ENCODE results near the gene ATP1A4.

ATP1A4 gene

DNA sequence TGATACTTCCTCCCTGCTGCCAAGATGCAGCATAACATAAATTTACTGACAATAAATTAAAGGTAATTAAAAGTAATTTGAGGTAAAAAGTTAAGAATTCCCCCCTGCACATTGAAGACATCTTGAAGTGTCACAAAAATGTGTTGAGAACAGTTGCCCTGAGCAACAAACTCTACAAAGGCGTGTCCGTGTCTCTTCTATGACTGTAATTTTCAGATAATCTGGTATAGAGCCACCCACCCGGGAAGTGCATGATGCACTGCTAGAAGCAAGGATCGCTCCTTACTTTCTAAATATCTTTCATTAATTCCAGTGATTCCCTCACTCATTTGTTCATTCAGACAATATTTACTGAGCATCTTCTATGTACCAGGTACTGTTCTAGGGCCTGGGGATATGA, 27.9 kb downstream of the ATP1A4 start:
- Histone ChIP-seq H3K9ac (ENCODE audit: low read depth, low read length) (no peak overlapping the region), H4K20me1 (ENCODE audit: insufficient read depth, low read length) (no peaks in the 10 kb centered on the region), H3K79me2 (ENCODE audit: insufficient read depth, low read length) (no peaks in the 10 kb centered on the region), H3K27ac (ENCODE audit: low read length) (no peak overlapping the region), H3K36me3 (ENCODE audit: insufficient read depth, low read length) (no peaks in the 10 kb centered on the region), H3K9me3 (ENCODE audit: insufficient read depth, low read length, severe bottlenecking) (no peaks in the 10 kb centered on the region), H2AFZ (ENCODE audit: low read depth, low read length) (no peak overlapping the region), H3K27me3 (ENCODE audit: insufficient read depth, low read length, poor library complexity) (peaks cover 29% of the 10 kb centered on the region), H3K4me2 (ENCODE audit: insufficient read depth, low read length) (no peak overlapping the region), H3K4me3 (ENCODE audit: low read depth in 1 of 2, low read length in 2 of 2) (no peak overlapping the region), H3K4me1 (ENCODE audit: insufficient read depth, low read length) (no peaks in the 10 kb centered on the region)
- TF ChIP-seq EZH2 (IDR thresholded peaks at IDR 0.05; ENCODE audit: borderline replicate concordance, low read depth, low read length, severe bottlenecking), result no peak
- TF ChIP-seq, protein P1, sequence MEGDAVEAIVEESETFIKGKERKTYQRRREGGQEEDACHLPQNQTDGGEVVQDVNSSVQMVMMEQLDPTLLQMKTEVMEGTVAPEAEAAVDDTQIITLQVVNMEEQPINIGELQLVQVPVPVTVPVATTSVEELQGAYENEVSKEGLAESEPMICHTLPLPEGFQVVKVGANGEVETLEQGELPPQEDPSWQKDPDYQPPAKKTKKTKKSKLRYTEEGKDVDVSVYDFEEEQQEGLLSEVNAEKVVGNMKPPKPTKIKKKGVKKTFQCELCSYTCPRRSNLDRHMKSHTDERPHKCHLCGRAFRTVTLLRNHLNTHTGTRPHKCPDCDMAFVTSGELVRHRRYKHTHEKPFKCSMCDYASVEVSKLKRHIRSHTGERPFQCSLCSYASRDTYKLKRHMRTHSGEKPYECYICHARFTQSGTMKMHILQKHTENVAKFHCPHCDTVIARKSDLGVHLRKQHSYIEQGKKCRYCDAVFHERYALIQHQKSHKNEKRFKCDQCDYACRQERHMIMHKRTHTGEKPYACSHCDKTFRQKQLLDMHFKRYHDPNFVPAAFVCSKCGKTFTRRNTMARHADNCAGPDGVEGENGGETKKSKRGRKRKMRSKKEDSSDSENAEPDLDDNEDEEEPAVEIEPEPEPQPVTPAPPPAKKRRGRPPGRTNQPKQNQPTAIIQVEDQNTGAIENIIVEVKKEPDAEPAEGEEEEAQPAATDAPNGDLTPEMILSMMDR (IDR thresholded peaks at IDR 0.05; ENCODE audit: borderline replicate concordance, extremely low read depth, low read length, poor library complexity, severe bottlenecking), result no peak
- ATAC-seq (ENCODE audit: insufficient read depth, low read depth) (no peak), DNase-seq (no peak)

DNA sequence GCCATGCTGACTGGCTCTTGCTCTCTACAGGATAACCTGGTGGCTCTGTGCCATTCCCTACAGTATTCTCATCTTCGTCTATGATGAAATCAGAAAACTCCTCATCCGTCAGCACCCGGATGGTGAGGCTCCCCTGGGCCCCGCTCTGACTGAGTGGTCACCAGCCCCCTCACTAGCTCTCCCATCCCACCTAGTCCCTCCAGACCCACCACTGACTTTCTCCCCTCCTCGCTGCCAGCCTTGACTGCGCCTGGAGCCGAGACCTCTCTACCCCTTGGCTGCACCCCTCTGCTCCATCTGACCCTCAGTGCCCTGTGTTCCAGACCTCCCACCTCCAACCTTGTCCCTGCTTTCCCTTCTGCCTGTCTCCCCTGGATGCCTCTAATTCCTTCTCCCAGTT, 34.8 kb downstream of the ATP1A4 start:
- Histone ChIP-seq H4K20me1 (ENCODE audit: insufficient read depth, low read length) (no peaks in the 10 kb centered on the region), H3K9ac (ENCODE audit: low read depth, low read length) (no peak overlapping the region), H3K36me3 (ENCODE audit: insufficient read depth, low read length) (no peaks in the 10 kb centered on the region), H3K27ac (ENCODE audit: low read length) (no peak overlapping the region), H3K4me1 (ENCODE audit: insufficient read depth, low read length) (no peaks in the 10 kb centered on the region), H3K27me3 (ENCODE audit: insufficient read depth, low read length, poor library complexity) (peaks cover 8% of the 10 kb centered on the region), H2AFZ (ENCODE audit: low read depth, low read length) (no peak overlapping the region), H3K9me3 (ENCODE audit: insufficient read depth, low read length, severe bottlenecking) (no peaks in the 10 kb centered on the region), H3K4me3 (ENCODE audit: low read depth in 1 of 2, low read length in 2 of 2) (no peak overlapping the region), H3K79me2 (ENCODE audit: insufficient read depth, low read length) (no peaks in the 10 kb centered on the region), H3K4me2 (ENCODE audit: insufficient read depth, low read length) (no peak overlapping the region)
- ATAC-seq (ENCODE audit: insufficient read depth, low read depth) (no peak), DNase-seq (no peak)
- TF ChIP-seq, protein P1 (IDR thresholded peaks at IDR 0.05; ENCODE audit: borderline replicate concordance, extremely low read depth, low read length, poor library complexity, severe bottlenecking), result no peak
- TF ChIP-seq EZH2 (IDR thresholded peaks at IDR 0.05; ENCODE audit: borderline replicate concordance, low read depth, low read length, severe bottlenecking), result no peak

DNA sequence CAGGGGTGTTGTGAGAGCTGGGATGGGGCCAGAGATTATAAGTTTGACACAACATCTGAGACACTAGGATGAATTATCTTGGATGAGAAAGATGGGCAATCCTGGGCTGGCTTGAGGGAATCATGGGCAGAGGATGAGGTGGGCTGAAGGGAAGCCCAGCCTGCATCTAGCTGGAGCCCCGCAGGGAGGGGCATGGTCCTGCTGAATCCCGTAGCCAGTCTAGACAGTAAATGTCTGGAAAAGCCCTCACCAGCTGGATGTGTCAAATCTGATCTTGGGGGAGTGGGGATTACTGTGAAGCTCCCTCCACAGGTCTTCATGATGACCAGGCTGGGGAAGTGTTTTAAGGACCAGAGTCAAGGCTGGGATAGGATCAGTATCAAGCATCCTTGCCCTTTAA, 35.3 kb downstream of the ATP1A4 start:
- Histone ChIP-seq H3K4me2 (ENCODE audit: insufficient read depth, low read length) (no peak overlapping the region), H3K9ac (ENCODE audit: low read depth, low read length) (no peak overlapping the region), H3K36me3 (ENCODE audit: insufficient read depth, low read length) (no peaks in the 10 kb centered on the region), H4K20me1 (ENCODE audit: insufficient read depth, low read length) (no peaks in the 10 kb centered on the region), H2AFZ (ENCODE audit: low read depth, low read length) (no peak overlapping the region), H3K4me1 (ENCODE audit: insufficient read depth, low read length) (no peaks in the 10 kb centered on the region), H3K27me3 (ENCODE audit: insufficient read depth, low read length, poor library complexity) (peaks cover 8% of the 10 kb centered on the region), H3K4me3 (ENCODE audit: low read depth in 1 of 2, low read length in 2 of 2) (no peak overlapping the region), H3K9me3 (ENCODE audit: insufficient read depth, low read length, severe bottlenecking) (no peaks in the 10 kb centered on the region), H3K79me2 (ENCODE audit: insufficient read depth, low read length) (no peaks in the 10 kb centered on the region), H3K27ac (ENCODE audit: low read length) (no peak overlapping the region)
- no peak for TF ChIP-seq EZH2 (IDR thresholded peaks at IDR 0.05; ENCODE audit: borderline replicate concordance, low read depth, low read length, severe bottlenecking)
- TF ChIP-seq, protein P1 (IDR thresholded peaks at IDR 0.05; ENCODE audit: borderline replicate concordance, extremely low read depth, low read length, poor library complexity, severe bottlenecking), result no peak
- ATAC-seq (ENCODE audit: insufficient read depth, low read depth), result no peak
- DNase-seq, result no peak

DNA sequence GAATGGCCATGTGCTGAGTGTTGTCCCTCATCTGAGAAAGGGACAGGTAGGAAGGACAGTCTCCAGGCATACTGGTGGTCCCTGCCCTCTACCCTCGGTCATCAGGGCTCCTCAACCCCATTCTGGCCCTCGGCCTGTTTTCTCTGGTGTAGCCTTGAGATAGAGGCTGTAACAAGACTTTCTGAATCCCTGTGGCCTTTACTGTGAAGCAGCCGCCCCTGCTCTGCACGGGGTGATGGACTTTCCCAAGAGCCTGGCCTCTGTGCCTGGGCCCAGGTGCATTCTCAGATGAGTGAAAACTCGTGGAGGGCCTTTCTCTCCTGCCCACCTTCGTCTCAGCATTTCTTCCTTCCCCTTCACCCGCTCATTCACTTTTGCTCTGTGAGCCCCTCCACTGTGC, 36.0 kb downstream of the ATP1A4 start:
- Histone ChIP-seq H3K36me3 (ENCODE audit: insufficient read depth, low read length) (no peaks in the 10 kb centered on the region), H3K27me3 (ENCODE audit: insufficient read depth, low read length, poor library complexity) (peaks cover 8% of the 10 kb centered on the region), H3K79me2 (ENCODE audit: insufficient read depth, low read length) (no peaks in the 10 kb centered on the region), H4K20me1 (ENCODE audit: insufficient read depth, low read length) (no peaks in the 10 kb centered on the region), H3K27ac (ENCODE audit: low read length) (no peak overlapping the region), H2AFZ (ENCODE audit: low read depth, low read length) (no peak overlapping the region), H3K9ac (ENCODE audit: low read depth, low read length) (no peak overlapping the region), H3K4me1 (ENCODE audit: insufficient read depth, low read length) (no peaks in the 10 kb centered on the region), H3K4me2 (ENCODE audit: insufficient read depth, low read length) (no peak overlapping the region), H3K4me3 (ENCODE audit: low read depth in 1 of 2, low read length in 2 of 2) (no peak overlapping the region), H3K9me3 (ENCODE audit: insufficient read depth, low read length, severe bottlenecking) (no peaks in the 10 kb centered on the region)
- ATAC-seq (ENCODE audit: insufficient read depth, low read depth) (no peak), DNase-seq (no peak)
- TF ChIP-seq, protein P1 (IDR thresholded peaks at IDR 0.05; ENCODE audit: borderline replicate concordance, extremely low read depth, low read length, poor library complexity, severe bottlenecking), result no peak
- TF ChIP-seq EZH2 (IDR thresholded peaks at IDR 0.05; ENCODE audit: borderline replicate concordance, low read depth, low read length, severe bottlenecking), result no peak

All from DND-41 (cell line).